Tibial artery (tissue), 4 donors: Measurements from ENCODE around the gene SFMBT2.

Experiments used
- DNase-seq, 2 donors: peaks; one replicate each; pipeline ENCODE4 v3.0.0-alpha.2; 2019
- H3K27ac ChIP-seq, 2 donors: fragments of 200-600 bp; sonication (generic) in 1 of 2; 1 replicate in 1 of 2; 2 replicates in 1 of 2; pipeline ENCODE4 v1.5.1; 2018 to 2019; ENCODE audit warnings: mild to moderate bottlenecking in 1 of 2
- H3K27me3 ChIP-seq, 2 donors: fragments of 200-600 bp; sonication (generic) in 1 of 2; one replicate each; pipeline versions ENCODE4 v1.5.1 to v1.6.0; 2016 to 2019
- H3K36me3 ChIP-seq, 3 donors: fragments of 200-600 bp; sonication (generic) in 2 of 3; one replicate each; pipeline ENCODE4 v1.5.1; 2016 to 2019; ENCODE audit warnings: mild to moderate bottlenecking in 2 of 3
- H3K4me1 ChIP-seq, 4 donors: fragments of 200-600 bp; sonication (generic) in 2 of 4; 1 replicate in 3 of 4; 2 replicates in 1 of 4; pipeline ENCODE4 v1.5.1; 2016 to 2019
- H3K4me3 ChIP-seq, 2 donors: fragments of 200-600 bp; sonication (generic) in 1 of 2; 1 replicate in 1 of 2; 2 replicates in 1 of 2; pipeline ENCODE4 v1.5.1; 2018 to 2019; ENCODE audit warnings: mild to moderate bottlenecking in 2 of 2
- H3K9me3 ChIP-seq, 3 donors: fragments of 200-600 bp; sonication (generic) in 1 of 3; one replicate each; pipeline ENCODE4 v1.5.1; 2016 to 2019
- intact Hi-C: fragments of 100-400 bp; cut with DNase I; formaldehyde crosslinking; loops from one replicate; pipeline ENCODE4 v1.15.0; 2023; ENCODE audit warnings: low total_unique reads
- TF ChIP-seq, protein P1 (sequence below), 2 experiments: fragments of 200-600 bp in 1 of 2; fragments of 450-650 bp in 1 of 2; IDR thresholded peaks; one replicate each; pipeline ENCODE4 v1.5.1; 2017 to 2019; ENCODE audit warnings: antibody characterized with exemption in 2 of 2, mild to moderate bottlenecking in 1 of 2, moderate library complexity in 1 of 2

The SFMBT2 gene

DNA sequence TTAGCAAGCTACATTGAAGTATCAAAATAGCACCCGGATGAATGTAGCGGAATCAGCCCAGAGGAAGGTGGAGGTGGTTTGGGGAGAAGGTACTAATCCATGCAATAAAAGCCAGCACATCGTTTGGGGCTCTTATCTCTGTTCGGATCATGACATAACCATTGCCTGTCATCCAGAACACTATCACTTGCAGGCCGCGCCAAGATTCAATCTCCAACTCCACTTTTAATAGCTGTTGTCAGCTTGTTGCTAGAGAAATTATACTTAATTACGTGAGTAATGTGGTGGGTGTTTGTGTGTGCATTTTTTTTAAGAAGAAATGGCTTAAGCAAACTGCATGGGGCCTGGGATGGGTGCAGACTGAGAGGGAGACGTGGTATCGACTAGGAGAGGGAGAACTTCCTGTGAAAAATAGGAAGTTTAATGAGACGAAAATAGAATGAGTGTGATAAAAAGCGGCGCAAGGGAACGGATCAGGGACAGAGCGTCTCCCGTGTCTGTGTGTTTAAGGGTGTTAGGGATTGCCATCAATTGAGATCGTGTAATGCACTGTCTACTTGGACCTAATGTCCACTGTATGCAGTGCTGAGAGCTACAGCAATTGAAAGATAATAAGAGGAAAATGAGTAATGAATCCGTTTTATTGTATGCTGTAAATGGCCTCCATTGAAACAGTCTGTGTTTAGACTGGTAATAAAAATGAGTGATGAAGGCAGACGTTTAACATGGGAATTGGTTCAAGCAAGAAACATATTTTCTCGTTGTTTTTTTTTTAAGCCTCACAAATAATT is 27.6 kb upstream of the SFMBT2 start:
- no peak overlapping the region for H3K27ac ChIP-seq
- no peak for DNase-seq
- intact Hi-C loops: no loop called here
- no peaks in the 10 kb centered on the region for H3K4me1 ChIP-seq
- peaks cover 0 to 20% of the 10 kb centered on the region in 2 donors for H3K27me3 ChIP-seq
- TF ChIP-seq, protein P1, sequence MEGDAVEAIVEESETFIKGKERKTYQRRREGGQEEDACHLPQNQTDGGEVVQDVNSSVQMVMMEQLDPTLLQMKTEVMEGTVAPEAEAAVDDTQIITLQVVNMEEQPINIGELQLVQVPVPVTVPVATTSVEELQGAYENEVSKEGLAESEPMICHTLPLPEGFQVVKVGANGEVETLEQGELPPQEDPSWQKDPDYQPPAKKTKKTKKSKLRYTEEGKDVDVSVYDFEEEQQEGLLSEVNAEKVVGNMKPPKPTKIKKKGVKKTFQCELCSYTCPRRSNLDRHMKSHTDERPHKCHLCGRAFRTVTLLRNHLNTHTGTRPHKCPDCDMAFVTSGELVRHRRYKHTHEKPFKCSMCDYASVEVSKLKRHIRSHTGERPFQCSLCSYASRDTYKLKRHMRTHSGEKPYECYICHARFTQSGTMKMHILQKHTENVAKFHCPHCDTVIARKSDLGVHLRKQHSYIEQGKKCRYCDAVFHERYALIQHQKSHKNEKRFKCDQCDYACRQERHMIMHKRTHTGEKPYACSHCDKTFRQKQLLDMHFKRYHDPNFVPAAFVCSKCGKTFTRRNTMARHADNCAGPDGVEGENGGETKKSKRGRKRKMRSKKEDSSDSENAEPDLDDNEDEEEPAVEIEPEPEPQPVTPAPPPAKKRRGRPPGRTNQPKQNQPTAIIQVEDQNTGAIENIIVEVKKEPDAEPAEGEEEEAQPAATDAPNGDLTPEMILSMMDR (IDR thresholded peaks at IDR 0.05): no peak
- H3K36me3 ChIP-seq: no peaks in the 10 kb centered on the region
- no peaks in the 10 kb centered on the region for H3K9me3 ChIP-seq
- H3K4me3 ChIP-seq: no peak overlapping the region

DNA sequence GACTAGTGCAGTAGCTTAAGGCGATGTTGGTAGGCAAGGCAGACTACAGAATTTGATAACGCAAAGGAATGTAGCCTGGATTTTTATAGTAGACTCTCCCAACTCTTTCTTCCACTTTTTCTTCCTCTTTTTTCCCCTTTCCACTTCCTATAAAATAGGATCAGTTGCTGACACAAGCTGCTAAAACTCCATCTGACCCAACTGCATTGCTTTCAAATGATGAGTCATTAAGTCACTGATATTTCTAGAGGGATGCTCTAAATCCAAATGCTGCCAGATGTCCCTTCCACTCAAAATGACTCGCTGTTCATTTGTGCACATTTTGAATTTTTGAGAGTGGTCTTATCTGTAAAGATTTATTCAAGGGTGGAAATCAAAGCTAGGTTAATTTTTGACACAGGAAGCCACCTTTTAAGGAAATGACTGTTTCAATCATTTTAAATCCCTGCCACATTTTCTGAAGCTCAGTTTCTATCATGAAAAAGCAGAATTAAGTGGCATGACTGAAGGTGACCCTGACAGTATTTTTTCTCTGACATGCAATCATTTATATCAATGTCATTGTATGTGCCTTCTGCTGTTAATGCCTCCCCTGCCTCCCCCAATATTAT is 25.8 kb upstream of the SFMBT2 start:
- TF ChIP-seq, protein P1 (IDR thresholded peaks at IDR 0.05): no peak
- H3K9me3 ChIP-seq: no peaks in the 10 kb centered on the region
- no peak overlapping the region for H3K27ac ChIP-seq
- DNase-seq: no peak
- H3K36me3 ChIP-seq: no peaks in the 10 kb centered on the region
- H3K4me3 ChIP-seq: no peak overlapping the region
- peaks cover 0 to 14% of the 10 kb centered on the region in 2 donors for H3K27me3 ChIP-seq
- intact Hi-C loops: no loop called here
- H3K4me1 ChIP-seq: no peaks in the 10 kb centered on the region

DNA sequence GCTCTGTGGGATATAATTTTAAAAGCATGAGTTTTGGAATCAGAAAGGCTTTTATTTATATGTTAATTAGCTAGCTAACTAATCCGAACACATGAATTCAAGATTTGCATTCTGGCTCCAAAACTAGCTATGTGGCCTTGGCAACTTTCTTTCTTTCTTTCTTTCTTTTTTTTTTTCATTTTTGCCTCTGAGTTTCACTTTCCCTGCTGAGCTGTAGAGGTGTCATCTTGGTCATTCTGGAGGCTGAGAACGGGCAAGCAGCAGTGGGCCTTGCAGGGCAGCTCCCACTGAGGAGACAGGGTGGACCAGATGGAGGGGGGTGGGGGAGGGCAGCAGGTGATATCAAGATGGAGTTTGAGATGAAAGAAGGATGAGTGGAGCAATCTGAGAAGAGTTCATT is 24.8 kb upstream of the SFMBT2 start:
- TF ChIP-seq, protein P1 (IDR thresholded peaks at IDR 0.05): no peak
- Histone ChIP-seq H3K36me3 (no peaks in the 10 kb centered on the region), H3K27ac (no peak overlapping the region), H3K27me3 (peaks cover 0 to 11% of the 10 kb centered on the region in 2 donors), H3K4me3 (no peak overlapping the region), H3K4me1 (no peaks in the 10 kb centered on the region), H3K9me3 (no peaks in the 10 kb centered on the region)
- no peak for DNase-seq
- intact Hi-C loops: no loop called here

DNA sequence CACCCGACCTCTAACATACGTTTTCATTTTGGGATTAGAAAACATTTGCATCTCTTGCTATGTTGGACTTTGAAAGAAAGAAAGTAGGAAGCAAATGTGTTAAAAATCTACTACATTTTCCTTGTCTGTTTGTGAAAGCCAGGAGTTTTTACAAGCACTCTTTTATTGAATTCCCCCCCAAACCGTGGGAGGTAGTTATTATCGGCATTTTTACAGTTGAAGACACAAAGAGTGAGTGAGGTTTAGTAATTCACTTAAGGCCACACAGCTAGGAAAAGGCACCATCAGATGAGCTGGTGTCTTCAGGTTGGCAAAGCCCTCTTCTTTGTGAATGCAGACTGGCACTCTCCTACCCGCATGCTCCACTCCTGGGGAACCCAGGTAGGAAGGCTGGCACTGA is 23.5 kb upstream of the SFMBT2 start:
- no peak overlapping the region for H3K4me3 ChIP-seq
- TF ChIP-seq, protein P1 (IDR thresholded peaks at IDR 0.05): no peak
- DNase-seq: no peak
- H3K27me3 ChIP-seq: peaks cover 0 to under 1% of the 10 kb centered on the region in 2 donors
- no peaks in the 10 kb centered on the region for H3K36me3 ChIP-seq
- no peaks in the 10 kb centered on the region for H3K4me1 ChIP-seq
- H3K27ac ChIP-seq: no peak overlapping the region
- H3K9me3 ChIP-seq: no peaks in the 10 kb centered on the region
- intact Hi-C loops: no loop called here

DNA sequence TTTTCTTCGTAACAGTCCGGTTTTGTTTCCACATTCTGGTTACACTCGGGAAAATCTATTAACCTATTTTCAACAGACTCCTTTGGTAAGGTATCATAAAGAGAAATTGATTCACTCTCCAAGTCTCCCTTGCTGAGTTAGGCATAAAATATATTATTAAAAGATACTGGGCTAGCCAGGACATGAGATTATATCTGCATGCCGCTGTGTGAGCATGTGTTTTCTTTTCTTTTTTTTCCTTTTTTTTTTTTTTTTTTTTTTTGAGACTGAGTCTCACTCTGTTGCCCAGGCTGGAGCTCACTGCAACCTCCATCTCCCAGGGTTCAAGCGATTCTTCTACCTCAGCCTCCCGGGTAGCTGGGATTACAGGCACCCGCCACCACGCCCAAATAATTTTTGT is 23.0 kb upstream of the SFMBT2 start:
- intact Hi-C loops: no loop called here
- Histone ChIP-seq H3K27ac (no peak overlapping the region), H3K4me1 (no peaks in the 10 kb centered on the region), H3K4me3 (no peak overlapping the region), H3K27me3 (no peaks in the 10 kb centered on the region), H3K9me3 (no peaks in the 10 kb centered on the region), H3K36me3 (no peaks in the 10 kb centered on the region)
- TF ChIP-seq, protein P1 (IDR thresholded peaks at IDR 0.05): no peak
- no peak for DNase-seq
